Measurements from ENCODE around the gene C12orf76.

Gene C12orf76

DNA sequence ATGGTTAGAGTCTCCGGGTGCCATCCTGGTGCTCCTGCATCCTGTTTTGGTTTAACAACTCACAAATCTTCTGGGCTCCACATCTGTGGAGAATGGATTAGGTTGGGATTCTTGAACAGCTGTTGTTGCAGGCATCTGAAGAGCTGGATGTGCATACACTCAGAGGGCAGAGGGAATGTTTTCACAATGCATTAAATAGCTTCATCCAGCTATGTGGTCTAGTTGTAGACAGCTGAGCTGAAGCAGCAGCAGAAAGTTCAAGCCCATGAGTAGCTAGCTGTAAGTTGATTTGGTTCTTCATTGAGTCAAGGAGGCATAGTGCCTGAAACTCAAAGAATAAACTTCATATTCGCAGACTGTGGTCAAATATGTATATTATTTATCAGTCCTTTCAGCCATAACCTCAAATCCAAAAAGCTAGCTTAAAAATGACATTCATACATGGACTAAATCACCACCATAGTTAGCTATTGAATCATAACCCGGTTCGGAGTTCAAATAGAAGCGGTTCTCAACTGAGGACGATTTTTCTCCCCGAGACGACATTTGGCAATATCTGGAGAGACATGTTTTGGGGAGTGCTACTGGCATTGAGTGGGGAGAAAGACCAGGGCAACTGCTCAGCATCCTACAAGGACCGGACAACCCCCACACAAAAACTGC is 50.0 kb downstream of the C12orf76 start:
- no peaks in the 10 kb centered on the region for H3K9me3 ChIP-seq (ENCODE audit: control insufficient read depth, low read length)
- H3K9ac ChIP-seq (ENCODE audit: low read length) = peak overlapping the region; percentile 17
- H3K4me3 ChIP-seq (ENCODE audit: low read length) = peak overlapping the region; percentile 39
- peaks cover 30% of the 10 kb centered on the region for H3K4me1 ChIP-seq (ENCODE audit: control insufficient read depth, insufficient read depth, low read length)
- H3K27me3 ChIP-seq (ENCODE audit: control insufficient read depth, insufficient read depth, low read length) = no peaks in the 10 kb centered on the region
- no peaks in the 10 kb centered on the region for H3K36me3 ChIP-seq (ENCODE audit: control insufficient read depth, insufficient read depth, low read length)

DNA sequence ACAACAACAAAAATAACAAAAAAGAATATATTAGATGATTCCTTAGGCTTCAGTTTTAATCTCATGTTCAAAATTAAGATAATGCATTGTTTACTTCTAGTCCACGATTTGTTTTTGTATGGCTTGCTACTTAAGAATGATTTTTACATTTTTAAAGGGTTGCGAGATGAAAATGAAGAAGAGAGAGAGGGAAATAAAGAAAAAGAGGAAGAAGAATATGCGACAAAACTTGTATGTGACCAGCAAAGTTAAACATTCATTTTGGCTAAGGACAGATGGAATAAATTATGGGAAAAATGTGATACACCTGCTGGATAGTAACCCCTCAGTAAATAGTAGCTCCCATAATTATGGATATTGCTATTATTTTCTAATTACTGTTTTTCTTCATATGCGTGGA is 50.9 kb downstream of the C12orf76 start:
- Histone ChIP-seq H3K4me1 (ENCODE audit: control insufficient read depth, insufficient read depth, low read length) (peaks cover 26% of the 10 kb centered on the region), H3K27me3 (ENCODE audit: control insufficient read depth, insufficient read depth, low read length) (no peaks in the 10 kb centered on the region), H3K9ac (ENCODE audit: low read length) (no peak overlapping the region)

DNA sequence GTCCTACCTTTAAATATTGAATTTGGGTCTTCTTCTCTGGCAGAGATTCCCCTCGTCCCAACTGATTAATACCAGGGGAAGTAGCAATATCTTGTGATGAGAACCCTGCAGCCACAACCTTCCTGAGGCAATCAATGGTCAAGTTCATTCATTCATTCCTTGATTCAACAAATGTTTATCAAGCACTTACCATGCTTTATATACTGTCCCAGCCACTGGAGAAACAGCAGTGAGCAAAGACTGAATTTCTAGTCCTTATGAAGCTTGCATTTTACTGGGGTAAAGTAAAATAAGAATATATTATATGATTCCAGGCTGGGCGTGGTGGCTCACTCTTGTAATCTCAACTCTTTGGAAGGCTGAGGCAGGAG is 51.9 kb downstream of the C12orf76 start:
- H3K4me3 ChIP-seq (ENCODE audit: low read length) = peak overlapping the region; percentile 16
- no peaks in the 10 kb centered on the region for H3K9me3 ChIP-seq (ENCODE audit: control insufficient read depth, low read length)
- no peaks in the 10 kb centered on the region for H3K36me3 ChIP-seq (ENCODE audit: control insufficient read depth, insufficient read depth, low read length)
- H3K9ac ChIP-seq (ENCODE audit: low read length) = peak overlapping the region; percentile 70
- H3K4me1 ChIP-seq (ENCODE audit: control insufficient read depth, insufficient read depth, low read length) = peaks cover 24% of the 10 kb centered on the region
- H3K27me3 ChIP-seq (ENCODE audit: control insufficient read depth, insufficient read depth, low read length) = no peaks in the 10 kb centered on the region

More for the DNA sequence above, 50.9 kb downstream of the C12orf76 start:
- Histone ChIP-seq H3K36me3 (ENCODE audit: control insufficient read depth, insufficient read depth, low read length) (no peaks in the 10 kb centered on the region), H3K9me3 (ENCODE audit: control insufficient read depth, low read length) (no peaks in the 10 kb centered on the region), H3K4me3 (ENCODE audit: low read length) (no peak overlapping the region)

DNA sequence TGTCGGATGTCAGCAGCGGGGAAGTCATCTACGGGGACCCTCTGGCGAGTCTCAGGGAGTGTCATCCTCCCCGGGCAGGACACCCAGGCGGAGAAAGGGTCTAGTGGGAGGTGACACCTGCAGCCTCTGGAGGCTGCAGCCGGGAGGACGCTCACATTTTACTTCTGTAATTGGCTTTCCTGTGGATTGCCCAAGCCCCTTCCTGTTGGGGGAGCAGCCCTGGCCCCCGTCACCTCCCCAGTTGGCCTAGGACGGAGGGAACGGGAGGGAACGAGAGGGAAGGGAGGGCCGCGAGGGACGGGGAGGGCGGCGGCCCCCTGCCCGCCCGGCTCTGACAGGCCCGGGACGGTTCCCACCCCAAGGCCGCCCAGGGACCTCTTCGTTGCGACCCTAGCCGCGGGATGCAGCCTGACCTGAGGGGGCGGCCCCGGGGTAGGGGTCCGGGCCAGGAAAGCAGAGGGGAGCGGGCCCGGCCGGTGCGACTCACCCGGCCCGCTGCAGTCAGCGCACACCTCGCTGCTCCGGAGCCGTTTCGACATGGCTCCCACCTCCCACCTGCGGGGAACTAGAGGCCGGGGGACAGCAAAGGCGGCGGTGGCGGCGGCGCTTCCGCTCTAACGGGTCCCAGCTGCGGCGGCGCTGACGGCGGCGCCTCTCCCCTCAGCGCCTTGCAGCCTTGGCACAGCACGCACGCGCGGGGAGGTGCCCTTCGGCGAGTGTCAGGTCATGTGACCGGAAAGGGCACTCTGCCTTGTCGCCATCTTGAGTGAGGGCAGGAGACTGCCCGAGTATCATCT is 52.4 kb downstream of the C12orf76 start, which contains the start of gene GIT2:
TSS of gene GIT2 (minus strand) at position 683 of the 797 bp plus-strand sequence. CDS start at position 539, 144 bp downstream.
- H3K4me1 ChIP-seq (ENCODE audit: control insufficient read depth, insufficient read depth, low read length) = peaks cover 24% of the 10 kb centered on the region
- H3K4me3 ChIP-seq (ENCODE audit: low read length) = peak within 1 kb of the TSS; percentile 16

DNA sequence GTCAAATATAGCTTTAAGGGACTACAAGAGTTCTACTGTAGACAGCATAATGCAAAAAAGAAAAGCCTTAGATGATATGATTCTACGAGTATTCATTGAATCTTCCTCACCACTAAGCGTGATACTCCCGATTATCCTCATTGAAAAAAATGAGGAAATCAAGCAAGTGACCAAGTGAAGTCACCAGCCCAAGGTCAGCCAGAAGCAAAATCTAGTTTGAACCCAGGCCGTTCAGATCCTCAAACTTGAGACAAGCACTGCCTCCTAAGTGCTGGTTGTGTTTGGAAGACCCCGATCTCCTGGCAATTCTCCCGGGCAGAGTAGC is 53.0 kb downstream of the C12orf76 start:
- H3K4me1 ChIP-seq (ENCODE audit: control insufficient read depth, insufficient read depth, low read length) = peaks cover 22% of the 10 kb centered on the region
- peak overlapping the region; percentile 16 for H3K4me3 ChIP-seq (ENCODE audit: low read length)
- H3K9me3 ChIP-seq (ENCODE audit: control insufficient read depth, low read length) = no peaks in the 10 kb centered on the region

More for the DNA sequence above, 52.4 kb downstream of the C12orf76 start, which contains the start of gene GIT2:
- H3K9me3 ChIP-seq (ENCODE audit: control insufficient read depth, low read length) = no peaks in the 10 kb centered on the region
- H3K36me3 ChIP-seq (ENCODE audit: control insufficient read depth, insufficient read depth, low read length) = no peaks in the 10 kb centered on the region
- no peaks in the 10 kb centered on the region for H3K27me3 ChIP-seq (ENCODE audit: control insufficient read depth, insufficient read depth, low read length)
- H3K9ac ChIP-seq (ENCODE audit: low read length) = peak within 1 kb of the TSS; percentile 70

DNA sequence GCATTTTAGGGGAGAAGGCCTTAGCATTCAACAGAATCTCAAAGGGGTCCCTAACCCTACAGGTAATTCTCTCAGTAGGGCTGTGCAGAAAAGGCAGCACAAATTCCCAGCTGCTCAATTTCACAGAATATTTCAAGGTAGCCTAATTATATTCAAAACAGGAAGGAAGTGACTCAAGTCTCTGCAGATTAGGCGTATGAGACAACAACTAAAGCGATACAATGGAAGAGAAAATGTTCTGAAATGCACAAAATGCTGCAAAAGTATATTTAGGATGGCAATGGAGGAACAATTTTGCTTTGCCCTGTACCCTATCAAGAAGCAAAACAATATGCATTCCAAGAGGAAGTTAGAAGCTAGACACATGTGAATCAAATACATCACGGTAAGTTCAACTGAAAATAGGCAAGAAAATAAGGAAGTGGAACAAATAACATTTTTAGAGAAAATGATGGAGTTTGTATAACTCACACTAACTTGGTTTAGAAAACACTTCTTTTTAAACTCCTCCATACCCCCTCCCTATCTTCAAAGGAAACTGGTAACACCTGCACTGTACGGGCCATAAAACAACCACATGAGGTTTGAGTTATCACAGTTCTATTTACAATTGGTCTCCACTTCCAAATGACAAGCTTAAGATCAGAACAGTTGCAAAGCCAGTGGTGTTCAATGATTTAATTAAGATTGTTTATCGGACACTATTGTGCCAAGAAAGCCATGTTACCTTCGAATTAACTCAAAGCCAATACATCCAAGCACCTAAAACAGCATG is 53.7 kb downstream of the C12orf76 start:
- Histone ChIP-seq H3K4me3 (ENCODE audit: low read length) (peak overlapping the region; percentile 16), H3K36me3 (ENCODE audit: control insufficient read depth, insufficient read depth, low read length) (no peaks in the 10 kb centered on the region), H3K4me1 (ENCODE audit: control insufficient read depth, insufficient read depth, low read length) (peaks cover 18% of the 10 kb centered on the region), H3K9ac (ENCODE audit: low read length) (peak overlapping the region; percentile 70), H3K27me3 (ENCODE audit: control insufficient read depth, insufficient read depth, low read length) (no peaks in the 10 kb centered on the region), H3K9me3 (ENCODE audit: control insufficient read depth, low read length) (no peaks in the 10 kb centered on the region)

More for the DNA sequence above, 53.0 kb downstream of the C12orf76 start:
- Histone ChIP-seq H3K9ac (ENCODE audit: low read length) (peak overlapping the region; percentile 70), H3K36me3 (ENCODE audit: control insufficient read depth, insufficient read depth, low read length) (no peaks in the 10 kb centered on the region), H3K27me3 (ENCODE audit: control insufficient read depth, insufficient read depth, low read length) (no peaks in the 10 kb centered on the region)

DNA sequence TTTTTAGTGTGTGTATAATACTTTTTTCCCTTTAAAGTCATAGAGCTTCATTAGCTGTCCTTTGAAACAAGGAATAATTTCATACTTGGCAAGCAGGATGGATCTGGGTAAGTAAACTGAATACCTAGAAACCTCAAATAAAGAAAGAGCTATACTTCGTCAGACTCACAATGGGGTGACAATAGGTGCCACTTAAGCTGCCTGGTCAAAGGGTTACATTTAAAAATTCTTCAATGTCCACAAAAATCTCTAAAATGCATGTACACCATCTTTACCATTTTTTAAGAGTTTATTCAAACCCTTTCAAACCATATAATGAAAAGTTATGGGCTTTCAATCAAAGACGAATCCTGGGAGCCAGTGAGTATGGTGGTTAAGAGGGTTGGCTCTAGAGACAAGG is 55.2 kb downstream of the C12orf76 start:
- Histone ChIP-seq H3K36me3 (ENCODE audit: control insufficient read depth, insufficient read depth, low read length) (no peaks in the 10 kb centered on the region), H3K9ac (ENCODE audit: low read length) (no peak overlapping the region), H3K4me1 (ENCODE audit: control insufficient read depth, insufficient read depth, low read length) (peaks cover 12% of the 10 kb centered on the region)

DNA sequence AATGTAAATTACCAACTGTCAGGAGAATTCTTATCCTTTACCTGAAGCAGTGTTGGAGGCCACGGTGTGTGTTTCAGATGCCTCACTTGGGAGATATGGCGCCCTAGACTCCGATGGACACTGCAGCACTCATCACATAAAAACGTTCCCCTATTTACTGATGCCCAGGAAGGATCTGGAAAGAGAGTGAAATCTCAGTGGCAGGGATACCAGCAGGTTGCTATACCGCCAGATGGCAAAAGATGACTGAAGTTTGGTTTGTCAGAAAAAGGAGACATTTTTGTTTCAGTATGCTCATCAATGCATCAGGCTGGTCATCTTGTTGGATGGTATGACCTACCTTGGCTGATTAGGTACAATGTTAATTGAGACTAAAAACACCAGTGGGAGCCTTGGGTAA is 56.7 kb downstream of the C12orf76 start:
- no peaks in the 10 kb centered on the region for H3K36me3 ChIP-seq (ENCODE audit: control insufficient read depth, insufficient read depth, low read length)
- no peaks in the 10 kb centered on the region for H3K27me3 ChIP-seq (ENCODE audit: control insufficient read depth, insufficient read depth, low read length)
- no peak overlapping the region for H3K4me3 ChIP-seq (ENCODE audit: low read length)
- H3K9me3 ChIP-seq (ENCODE audit: control insufficient read depth, low read length) = no peaks in the 10 kb centered on the region
- H3K9ac ChIP-seq (ENCODE audit: low read length) = no peak overlapping the region
- peaks cover 12% of the 10 kb centered on the region for H3K4me1 ChIP-seq (ENCODE audit: control insufficient read depth, insufficient read depth, low read length)

More for the DNA sequence above, 55.2 kb downstream of the C12orf76 start:
- H3K27me3 ChIP-seq (ENCODE audit: control insufficient read depth, insufficient read depth, low read length) = no peaks in the 10 kb centered on the region
- no peaks in the 10 kb centered on the region for H3K9me3 ChIP-seq (ENCODE audit: control insufficient read depth, low read length)
- no peak overlapping the region for H3K4me3 ChIP-seq (ENCODE audit: low read length)

All from mucosa of stomach (tissue), 1 donor.